ENCODE measurements around the gene INPP5A.
"Not testable (repeated sequence)": the region's sequence is repeated elsewhere in the genome, so short reads cannot be mapped to it uniquely, and the experiment has no call there.

- TF ChIP-seq CTCF (IDR thresholded peaks at IDR 0.05; ENCODE audit: low read length); EZH2phosphoT487 (IDR thresholded peaks at IDR 0.05; ENCODE audit: low read length); EZH2 (optimal IDR thresholded peaks at IDR 0.05; ENCODE audit: low read depth, low read length): not testable (repeated sequence)
Measured at GRCh38 chr10:132772816-132773215, 235.2 kb downstream of the INPP5A start.
